Large intestine (tissue), 3 donors: ENCODE measurements around the gene GPR63. TPM values are rescaled to one million over a fixed set of nuclear protein-coding genes. Genes with fewer than 3 reads are reported as not detected.
A peak's percentile ranks its signal among the peaks of the same experiment; 100 is the strongest.

Experiments used
- DNase-seq, 2 donors: peaks; one replicate each; pipeline versions ENCODE4 v3.0.0 to v3.0.0-alpha.2; 2013
- H3K27ac ChIP-seq: one replicate; pipeline ENCODE4 v1.5.1; 2013; ENCODE audit warnings: low read length
- H3K27me3 ChIP-seq: 2 replicates; pipeline ENCODE4 v1.6.1; 2013; ENCODE audit warnings: low read length; ENCODE audit not compliant: control insufficient read depth, insufficient read depth
- H3K36me3 ChIP-seq: 2 replicates; pipeline ENCODE4 v1.6.1; 2013; ENCODE audit warnings: low read length; ENCODE audit not compliant: control insufficient read depth, insufficient read depth
- H3K4me1 ChIP-seq: one replicate; pipeline ENCODE4 v1.6.1; 2013; ENCODE audit warnings: low read length; ENCODE audit not compliant: control insufficient read depth, insufficient read depth
- H3K4me3 ChIP-seq: one replicate; pipeline ENCODE4 v1.5.1; 2013; ENCODE audit warnings: low read length
- H3K9me3 ChIP-seq: one replicate; pipeline ENCODE4 v1.6.1; 2013; ENCODE audit warnings: mild to moderate bottlenecking, low read depth, low read length, moderate library complexity; ENCODE audit not compliant: control insufficient read depth
- WGBS: methylation state at CpG from one replicate; pipeline ENCODE4 v1.1.5; 2013; ENCODE audit warnings: low lambda C conversion rate; ENCODE audit not compliant: insufficient coverage; 5-methylcytosine and 5-hydroxymethylcytosine counted together
- polyA plus RNA-seq: library from polyadenylated mRNA; unstranded; fragments of 120-200 nt; gene quantifications from one replicate; pipeline ENCODE4 v1.2.1, GENCODE V29; 2013

Gene GPR63
- polyA plus RNA-seq, 1 donor = 2.6 TPM

DNA sequence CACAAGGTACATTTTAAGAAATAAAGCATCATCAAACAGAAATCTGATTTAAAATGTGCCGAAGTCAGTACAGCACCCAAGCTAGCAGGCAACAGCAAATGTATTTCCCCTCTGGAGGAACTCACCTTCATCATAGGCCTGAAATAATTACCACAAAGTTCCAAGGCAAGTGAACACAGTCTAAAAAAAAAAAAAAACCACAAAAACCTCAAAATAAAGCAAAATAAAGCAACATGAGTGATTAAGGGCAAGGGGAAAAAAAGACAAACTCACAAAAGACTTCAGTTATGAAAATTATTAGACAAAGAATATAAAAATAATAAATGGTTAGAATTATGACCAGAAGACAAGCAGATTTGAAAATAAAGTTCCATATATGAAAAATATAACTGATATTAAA is 10.4 kb downstream of the GPR63 start:
- DNase-seq = no peak
- H3K27ac ChIP-seq = no peak overlapping the region
- H3K36me3 ChIP-seq = no peaks in the 10 kb centered on the region
- H3K4me3 ChIP-seq = no peak overlapping the region
- no peaks in the 10 kb centered on the region for H3K9me3 ChIP-seq
- no CpG with 5 or more reads among the region's 1 CpG for whole genome bisulfite sequencing
- no peaks in the 10 kb centered on the region for H3K27me3 ChIP-seq
- H3K4me1 ChIP-seq = no peaks in the 10 kb centered on the region

DNA sequence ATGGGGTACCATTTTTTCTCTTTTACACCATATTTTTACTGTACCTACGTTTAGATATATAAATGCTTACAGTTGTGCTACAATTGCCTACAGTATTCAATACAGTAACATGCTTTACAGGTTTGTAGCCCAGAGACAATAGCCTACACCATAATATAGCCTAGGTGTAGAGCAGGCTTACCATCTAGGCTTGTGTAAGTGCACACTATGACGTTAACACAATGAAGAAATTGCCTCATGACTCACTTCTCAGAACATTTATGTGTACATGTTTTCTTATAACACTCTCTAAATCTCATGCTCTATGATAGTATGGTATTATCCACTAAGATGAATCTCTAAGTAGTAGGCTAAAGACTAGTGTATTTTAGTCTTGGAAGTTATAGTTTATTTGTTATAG is 13.5 kb downstream of the GPR63 start:
- H3K4me1 ChIP-seq = no peaks in the 10 kb centered on the region
- H3K27me3 ChIP-seq = no peaks in the 10 kb centered on the region
- no CpG with 5 or more reads among the region's 2 CpGs for WGBS
- no peaks in the 10 kb centered on the region for H3K9me3 ChIP-seq
- no peaks in the 10 kb centered on the region for H3K36me3 ChIP-seq
- DNase-seq = no peak
- H3K27ac ChIP-seq = no peak overlapping the region
- H3K4me3 ChIP-seq = no peak overlapping the region

GRCh38 chr6:96821034-96821433 is 16.2 kb downstream of the GPR63 start:
- 95% methylated on average over 2 of the region's 4 CpGs for WGBS
- no peaks in the 10 kb centered on the region for H3K4me1 ChIP-seq
- no peak for DNase-seq

GRCh38 chr6:96816301-96816817 is 20.9 kb downstream of the GPR63 start:
- Histone ChIP-seq H3K36me3 (no peaks in the 10 kb centered on the region), H3K4me1 (no peaks in the 10 kb centered on the region), H3K27ac (no peak overlapping the region), H3K4me3 (no peak overlapping the region), H3K9me3 (no peaks in the 10 kb centered on the region), H3K27me3 (no peaks in the 10 kb centered on the region)
- no peak for DNase-seq
- WGBS = 48% methylated on average over 3 of the region's 5 CpGs

More at GRCh38 chr6:96821034-96821433, 16.2 kb downstream of the GPR63 start:
- H3K27me3 ChIP-seq = no peaks in the 10 kb centered on the region
- H3K27ac ChIP-seq = no peak overlapping the region
- no peaks in the 10 kb centered on the region for H3K36me3 ChIP-seq
- no peak overlapping the region for H3K4me3 ChIP-seq
- no peaks in the 10 kb centered on the region for H3K9me3 ChIP-seq

- Histone ChIP-seq H3K9me3 (no peaks in the 10 kb centered on the region), H3K27ac (no peak overlapping the region), H3K27me3 (no peaks in the 10 kb centered on the region), H3K4me1 (no peaks in the 10 kb centered on the region), H3K4me3 (no peak overlapping the region), H3K36me3 (no peaks in the 10 kb centered on the region)
- WGBS = no CpG with 5 or more reads among the region's 1 CpG
- no peak for DNase-seq
Observed at GRCh38 chr6:96814625-96815024, 22.7 kb downstream of the GPR63 start.

DNA sequence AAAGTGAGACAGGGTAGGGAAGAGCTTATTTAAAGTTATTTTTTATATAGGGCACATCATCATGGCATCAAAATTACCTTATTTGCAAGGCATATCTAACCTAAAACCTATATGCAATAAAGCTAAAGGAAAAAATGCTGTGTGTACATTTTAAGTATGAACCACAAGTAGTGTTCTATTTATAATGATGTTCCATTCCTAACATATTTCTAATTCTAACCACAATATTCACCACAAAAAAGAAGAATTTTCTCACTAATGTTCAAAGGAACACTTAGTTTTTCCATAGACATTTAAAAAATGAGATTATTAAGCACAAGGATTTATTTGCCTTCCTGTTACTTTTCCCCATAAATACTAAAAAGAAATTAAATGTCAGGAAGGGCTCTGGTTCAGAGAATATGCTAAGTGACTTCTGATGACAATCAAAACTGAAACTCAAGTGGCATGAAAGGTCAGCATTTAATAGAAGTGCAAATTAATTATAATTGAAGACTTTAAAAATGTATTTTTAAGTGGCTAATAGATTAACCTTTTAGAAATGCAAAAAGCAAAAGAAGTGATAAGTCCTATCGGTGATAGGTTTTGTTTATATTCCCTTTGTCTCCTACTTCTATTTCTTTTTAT is 25.1 kb downstream of the GPR63 start:
- DNase-seq = no peak
- 100% methylated on average over 1 of the region's 1 CpG for WGBS
- Histone ChIP-seq H3K27ac (no peak overlapping the region), H3K27me3 (no peaks in the 10 kb centered on the region), H3K4me3 (no peak overlapping the region), H3K4me1 (no peaks in the 10 kb centered on the region), H3K9me3 (no peaks in the 10 kb centered on the region), H3K36me3 (no peaks in the 10 kb centered on the region)

DNA sequence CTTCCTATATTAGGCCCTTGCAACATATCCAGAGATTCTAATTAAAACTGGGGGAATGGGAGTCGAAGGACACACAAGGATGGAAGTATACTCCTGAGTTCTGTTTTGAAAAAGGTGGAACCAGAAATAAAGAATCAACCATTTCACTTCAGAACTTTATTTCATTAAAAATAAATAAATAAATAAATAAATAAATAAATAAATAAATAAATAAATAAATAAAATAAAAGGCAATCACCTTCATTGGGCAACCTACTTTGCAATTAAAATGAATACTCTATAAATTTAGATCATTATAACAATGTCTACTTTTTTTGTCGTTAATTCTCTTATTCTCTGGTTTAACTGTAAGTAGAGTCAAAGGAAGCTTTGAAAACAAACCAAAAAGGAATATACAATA is 25.6 kb downstream of the GPR63 start:
- no peak overlapping the region for H3K4me3 ChIP-seq
- no peak overlapping the region for H3K27ac ChIP-seq
- H3K9me3 ChIP-seq = no peaks in the 10 kb centered on the region
- no peaks in the 10 kb centered on the region for H3K27me3 ChIP-seq
- no peaks in the 10 kb centered on the region for H3K36me3 ChIP-seq
- no peak for DNase-seq
- WGBS = 80% methylated on average over 1 of the region's 2 CpGs
- H3K4me1 ChIP-seq = no peaks in the 10 kb centered on the region

GRCh38 chr6:96811136-96811535 is 26.1 kb downstream of the GPR63 start:
- no peak for DNase-seq
- no peaks in the 10 kb centered on the region for H3K36me3 ChIP-seq
- no peaks in the 10 kb centered on the region for H3K4me1 ChIP-seq
- no peaks in the 10 kb centered on the region for H3K27me3 ChIP-seq
- H3K9me3 ChIP-seq = no peaks in the 10 kb centered on the region
- no peak overlapping the region for H3K4me3 ChIP-seq
- no peak overlapping the region for H3K27ac ChIP-seq
- WGBS = no CpG with 5 or more reads among the region's 5 CpGs

- Histone ChIP-seq H3K27me3 (no peaks in the 10 kb centered on the region), H3K4me3 (no peak overlapping the region), H3K9me3 (no peaks in the 10 kb centered on the region), H3K4me1 (no peaks in the 10 kb centered on the region), H3K27ac (no peak overlapping the region), H3K36me3 (no peaks in the 10 kb centered on the region)
- peak; percentile 1 to 8 for DNase-seq
Observed at GRCh38 chr6:96809119-96809518, 28.2 kb downstream of the GPR63 start.

- no peak for DNase-seq
- H3K4me1 ChIP-seq = no peaks in the 10 kb centered on the region
- H3K27me3 ChIP-seq = no peaks in the 10 kb centered on the region
- H3K9me3 ChIP-seq = no peaks in the 10 kb centered on the region
- no peak overlapping the region for H3K4me3 ChIP-seq
- H3K36me3 ChIP-seq = no peaks in the 10 kb centered on the region
- no peak overlapping the region for H3K27ac ChIP-seq
Observed at GRCh38 chr6:96803106-96803481, 34.2 kb downstream of the GPR63 start.

GRCh38 chr6:96795481-96795880 is 41.8 kb downstream of the GPR63 start:
- Histone ChIP-seq H3K27ac (no peak overlapping the region), H3K36me3 (no peaks in the 10 kb centered on the region), H3K9me3 (no peaks in the 10 kb centered on the region), H3K4me3 (no peak overlapping the region), H3K27me3 (no peaks in the 10 kb centered on the region), H3K4me1 (no peaks in the 10 kb centered on the region)
- DNase-seq = no peak
- no CpG with 5 or more reads among the region's 2 CpGs for WGBS
